HepG2 (cell line): Measurements from ENCODE around the gene GUK1. TPM values are rescaled to one million over a fixed set of nuclear protein-coding genes. Genes with fewer than 3 reads are reported as not detected.

Source experiments
- CHD2 ChIP-seq: IDR thresholded peaks from 2 replicates; pipeline ENCODE4 v1.6.1; 2011; ENCODE audit warnings: low read depth, low read length, improper control_type of control experiment
- FOXK1 ChIP-seq: sonication (generic); formaldehyde crosslinking; IDR thresholded peaks from 2 replicates; pipeline ENCODE4 v1.4.0; 2020; ENCODE audit warnings: low read depth, missing genetic modification reagents, borderline replicate concordance
- KDM1A ChIP-seq: IDR thresholded peaks from 2 replicates; pipeline ENCODE4 v1.6.1; 2016; ENCODE audit warnings: missing compliant biosample characterization
- SMARCC2 ChIP-seq: fragments of 450-650 bp; IDR thresholded peaks from 2 replicates; pipeline ENCODE4 v1.6.1; 2017; ENCODE audit warnings: antibody characterized with exemption, mild to moderate bottlenecking
- TCF12 ChIP-seq, 2 experiments: fragments of 450-650 bp in 1 of 2; sonication (generic) in 1 of 2; formaldehyde crosslinking in 1 of 2; IDR thresholded peaks; 2 replicates each; pipeline versions ENCODE4 v1.6.1 to v1.8.0; 2017 to 2022; ENCODE audit warnings: antibody characterized with exemption in 1 of 2, mild to moderate bottlenecking in 1 of 2, missing genetic modification reagents in 1 of 2, moderate library complexity in 1 of 2
- TOE1 ChIP-seq: sonication (generic); formaldehyde crosslinking; IDR thresholded peaks from 2 replicates; pipeline ENCODE4 v1.4.0; 2020; ENCODE audit warnings: mild to moderate bottlenecking, missing genetic modification reagents
- XRCC5 ChIP-seq: fragments of 200-400 bp; formaldehyde crosslinking; optimal IDR thresholded peaks from 2 replicates; pipeline ENCODE3; 2017; ENCODE audit warnings: mild to moderate bottlenecking, low read length
- ZBED4 ChIP-seq: sonication (generic); formaldehyde crosslinking; IDR thresholded peaks from 2 replicates; pipeline ENCODE4 v1.4.0; 2020; ENCODE audit warnings: missing genetic modification reagents, borderline replicate concordance
- ZFAT ChIP-seq: sonication (generic); formaldehyde crosslinking; conservative IDR thresholded peaks from 2 replicates; pipeline ENCODE4 v1.8.1; 2023; ENCODE audit warnings: missing genetic modification reagents, inconsistent platforms
- ZFP36 ChIP-seq: fragments of 150-350 bp; IDR thresholded peaks from 2 replicates; pipeline ENCODE4 v1.6.1; 2018; ENCODE audit warnings: borderline replicate concordance, low read length, low read depth; ENCODE audit not compliant: partially characterized antibody
- ZNF136 ChIP-seq: sonication (generic); formaldehyde crosslinking; IDR thresholded peaks from 2 replicates; pipeline ENCODE4 v1.8.1; 2022; ENCODE audit warnings: low read depth, mild to moderate bottlenecking, moderate library complexity, missing genetic modification reagents
- ZNF138 ChIP-seq: sonication (generic); formaldehyde crosslinking; IDR thresholded peaks from 2 replicates; pipeline ENCODE4 v1.5.0; 2020; ENCODE audit warnings: mild to moderate bottlenecking, low read depth, missing genetic modification reagents
- ZNF251 ChIP-seq: sonication (generic); formaldehyde crosslinking; IDR thresholded peaks from 2 replicates; pipeline ENCODE4 v1.9.0; 2021; ENCODE audit warnings: mild to moderate bottlenecking, missing genetic modification reagents
- ZNF282 ChIP-seq: fragments of 450-650 bp; IDR thresholded peaks from 2 replicates; pipeline ENCODE4 v1.6.1; 2018; ENCODE audit not compliant: partially characterized antibody
- ZNF354B ChIP-seq: sonication (generic); formaldehyde crosslinking; IDR thresholded peaks from 2 replicates; pipeline ENCODE4 v1.8.0; 2022; ENCODE audit warnings: mild to moderate bottlenecking, missing genetic modification reagents
- ZNF44 ChIP-seq: sonication (generic); formaldehyde crosslinking; IDR thresholded peaks from 2 replicates; pipeline ENCODE4 v1.5.1; 2020; ENCODE audit warnings: mild to moderate bottlenecking, missing genetic modification reagents
- ZNF501 ChIP-seq: sonication (generic); formaldehyde crosslinking; IDR thresholded peaks from 2 replicates; pipeline ENCODE4 v1.5.1; 2020; ENCODE audit warnings: mild to moderate bottlenecking, moderate library complexity, missing genetic modification reagents
- ZNF557 ChIP-seq: sonication (generic); formaldehyde crosslinking; IDR thresholded peaks from 2 replicates; pipeline ENCODE4 v1.4.0; 2020; ENCODE audit warnings: missing genetic modification reagents
- ZNF574 ChIP-seq: sonication (generic); formaldehyde crosslinking; IDR thresholded peaks from 2 replicates; pipeline ENCODE4 v1.4.0; 2020; ENCODE audit warnings: missing genetic modification reagents
- ZNF710 ChIP-seq: sonication (generic); formaldehyde crosslinking; IDR thresholded peaks from 2 replicates; pipeline ENCODE4 v1.5.0; 2020; ENCODE audit warnings: mild to moderate bottlenecking, missing genetic modification reagents, borderline replicate concordance
- ZNF746 ChIP-seq: sonication (generic); formaldehyde crosslinking; IDR thresholded peaks from 2 replicates; pipeline ENCODE4 v1.8.0; 2022; ENCODE audit warnings: mild to moderate bottlenecking, missing genetic modification reagents
- polyA plus RNA-seq, 8 experiments: library from polyadenylated mRNA; depleted of rRNA in 3 of 8; stranded (reverse) in 7 of 8; unstranded in 1 of 8; fragments of >200 nt; fragmentation: Illumina TruSeq in 4 of 8; extraction: Trizol in 4 of 8; gene quantifications; 2 replicates each; pipeline versions ENCODE4 v1.2.1 to v1.2.3, GENCODE V29; 2011 to 2016; ENCODE audit warnings: low read depth in 4 of 8, missing spikeins in 1 of 8, mixed read lengths in 1 of 8; ENCODE audit not compliant: insufficient read depth in 1 of 8
- total RNA-seq, 5 experiments: library from RNA; depleted of rRNA; stranded (reverse); fragments of >200 nt; fragmentation: Illumina TruSeq; extraction: Trizol; gene quantifications; 2 replicates each; pipeline ENCODE4 v1.2.3, GENCODE V29; 2016; ENCODE audit warnings: low read depth in 1 of 5

Gene GUK1
- total and polyA plus RNA-seq, 2 of the 13 experiments (the other 11 are each of a cell fraction or from before 2014, with no cell fraction given) = 116 to 154 TPM

- TF ChIP-seq XRCC5 = no peak
- TF ChIP-seq ZBED4 = no peak
- TF ChIP-seq KDM1A = no peak
- TF ChIP-seq ZNF574 (CRISPR knock-in tag) = peak; percentile 89
- TF ChIP-seq TOE1 (CRISPR knock-in tag) = no peak
- no peak for TF ChIP-seq ZFAT (CRISPR knock-in tag)
- peak; percentile 76; the same call in 1 of the 2 replicates for TF ChIP-seq ZNF501 (CRISPR knock-in tag)
- no peak for TF ChIP-seq ZNF710 (CRISPR knock-in tag)
- TF ChIP-seq ZNF354B = no peak; the same call in 1 of the 2 replicates
- TF ChIP-seq ZNF136 = peak; percentile 85; the same call in 1 of the 2 replicates
- TF ChIP-seq ZNF138 = peak; percentile 93; the same call in 1 of the 2 replicates
- TF ChIP-seq FOXK1 (CRISPR knock-in tag) = peak; percentile 91; the same call in 1 of the 2 replicates
- TF ChIP-seq TCF12 (IDR thresholded peaks at IDR 0.05) = no peak
- no peak for TF ChIP-seq TCF12 (CRISPR knock-in tag; IDR thresholded peaks at IDR 0.05)
- TF ChIP-seq ZNF557 (CRISPR knock-in tag) = no peak
- TF ChIP-seq ZNF44 (CRISPR knock-in tag) = peak; percentile 95
- no peak for TF ChIP-seq ZNF746
- TF ChIP-seq CHD2 = no peak
- TF ChIP-seq ZNF251 (CRISPR knock-in tag) = no peak
- no peak for TF ChIP-seq ZFP36
- no peak for TF ChIP-seq SMARCC2
- no peak for TF ChIP-seq ZNF282
Measured at GRCh38 chr1:228109073-228109961, 30.8 kb upstream of the GUK1 start, which contains the start of gene MRPL55 (continued).
